IPS-15b (cell line): ENCODE measurements around the gene GBX1.

ENCODE experiments used
- H3K27me3 ChIP-seq: one replicate; pipeline ENCODE4 v1.6.1; 2013; ENCODE audit warnings: low read length; ENCODE audit not compliant: control insufficient read depth, insufficient read depth
- H3K36me3 ChIP-seq: one replicate; pipeline ENCODE4 v1.6.1; 2013; ENCODE audit warnings: low read length; ENCODE audit not compliant: control insufficient read depth, insufficient read depth
- H3K4me1 ChIP-seq: one replicate; pipeline ENCODE4 v1.6.1; 2013; ENCODE audit warnings: mild to moderate bottlenecking, low read length; ENCODE audit not compliant: control insufficient read depth, insufficient read depth
- H3K4me3 ChIP-seq: one replicate; pipeline ENCODE4 v1.5.1; 2013; ENCODE audit warnings: low read depth, low read length
- H3K9ac ChIP-seq: one replicate; pipeline ENCODE4 v1.6.1; 2013; ENCODE audit warnings: low read depth, mild to moderate bottlenecking, low read length
- H3K9me3 ChIP-seq: one replicate; pipeline ENCODE4 v1.6.1; 2013; ENCODE audit warnings: mild to moderate bottlenecking, low read length; ENCODE audit not compliant: control insufficient read depth, insufficient read depth

Gene GBX1

DNA sequence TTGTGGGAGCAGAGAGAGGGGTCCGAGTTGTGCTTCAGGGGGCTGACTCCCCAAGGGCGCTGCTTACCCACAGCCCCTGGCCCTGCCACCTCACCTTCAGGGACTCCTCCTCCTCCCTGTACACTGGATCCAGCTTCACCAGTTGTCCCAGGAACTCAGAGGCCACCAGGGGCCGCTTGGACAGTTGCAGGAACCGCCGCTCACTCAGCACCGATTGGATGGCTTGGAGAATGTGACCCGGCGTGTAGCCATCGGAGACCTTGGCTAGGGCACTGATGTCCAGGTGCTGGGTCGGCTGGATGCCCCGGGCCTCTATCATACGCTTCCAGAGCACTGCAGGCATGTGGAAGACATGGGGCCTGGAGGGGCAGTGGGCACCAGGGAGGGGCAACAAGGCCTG, 24.1 kb upstream of the GBX1 start:
- Histone ChIP-seq H3K4me3 (no peak overlapping the region), H3K36me3 (no peaks in the 10 kb centered on the region), H3K27me3 (no peaks in the 10 kb centered on the region), H3K4me1 (no peaks in the 10 kb centered on the region), H3K9ac (no peak overlapping the region), H3K9me3 (no peaks in the 10 kb centered on the region)

DNA sequence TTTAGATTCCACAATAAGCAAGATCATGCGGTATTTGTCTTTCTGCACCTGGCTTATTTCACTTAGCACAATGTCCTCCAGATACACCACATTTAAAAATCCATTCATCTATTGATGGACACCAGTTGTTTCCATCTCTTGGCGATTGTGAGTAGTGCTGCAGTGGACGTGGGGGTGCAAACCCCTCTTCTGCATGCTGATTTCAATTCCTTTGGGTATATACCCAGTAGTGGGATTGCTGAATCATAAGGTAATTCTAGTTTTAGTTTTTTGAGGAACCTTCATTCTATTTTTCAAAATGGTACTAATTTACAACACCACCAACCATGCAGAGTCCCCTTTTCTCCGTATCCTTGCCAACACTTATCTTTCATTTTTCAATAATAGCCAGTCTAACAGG, 21.5 kb upstream of the GBX1 start:
- Histone ChIP-seq H3K4me1 (no peaks in the 10 kb centered on the region), H3K9me3 (no peaks in the 10 kb centered on the region), H3K27me3 (no peaks in the 10 kb centered on the region), H3K4me3 (no peak overlapping the region), H3K9ac (no peak overlapping the region), H3K36me3 (no peaks in the 10 kb centered on the region)

DNA sequence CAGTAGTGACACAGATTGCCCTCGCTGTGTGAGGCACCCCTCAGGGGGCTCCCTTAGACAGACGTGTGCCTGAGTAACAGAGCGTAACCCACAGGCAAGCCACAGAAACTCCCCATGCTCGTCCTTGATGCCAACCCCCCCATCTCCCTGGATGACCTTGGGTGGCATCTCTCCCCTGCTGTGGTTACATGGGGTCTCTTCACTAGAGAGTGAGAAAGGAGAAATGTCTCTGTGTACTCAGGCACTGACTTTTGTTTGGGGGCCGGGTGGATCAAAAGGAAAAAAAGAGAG, 20.7 kb upstream of the GBX1 start:
- Histone ChIP-seq H3K9ac (no peak overlapping the region), H3K4me3 (no peak overlapping the region), H3K4me1 (no peaks in the 10 kb centered on the region), H3K27me3 (no peaks in the 10 kb centered on the region), H3K36me3 (no peaks in the 10 kb centered on the region), H3K9me3 (no peaks in the 10 kb centered on the region)

DNA sequence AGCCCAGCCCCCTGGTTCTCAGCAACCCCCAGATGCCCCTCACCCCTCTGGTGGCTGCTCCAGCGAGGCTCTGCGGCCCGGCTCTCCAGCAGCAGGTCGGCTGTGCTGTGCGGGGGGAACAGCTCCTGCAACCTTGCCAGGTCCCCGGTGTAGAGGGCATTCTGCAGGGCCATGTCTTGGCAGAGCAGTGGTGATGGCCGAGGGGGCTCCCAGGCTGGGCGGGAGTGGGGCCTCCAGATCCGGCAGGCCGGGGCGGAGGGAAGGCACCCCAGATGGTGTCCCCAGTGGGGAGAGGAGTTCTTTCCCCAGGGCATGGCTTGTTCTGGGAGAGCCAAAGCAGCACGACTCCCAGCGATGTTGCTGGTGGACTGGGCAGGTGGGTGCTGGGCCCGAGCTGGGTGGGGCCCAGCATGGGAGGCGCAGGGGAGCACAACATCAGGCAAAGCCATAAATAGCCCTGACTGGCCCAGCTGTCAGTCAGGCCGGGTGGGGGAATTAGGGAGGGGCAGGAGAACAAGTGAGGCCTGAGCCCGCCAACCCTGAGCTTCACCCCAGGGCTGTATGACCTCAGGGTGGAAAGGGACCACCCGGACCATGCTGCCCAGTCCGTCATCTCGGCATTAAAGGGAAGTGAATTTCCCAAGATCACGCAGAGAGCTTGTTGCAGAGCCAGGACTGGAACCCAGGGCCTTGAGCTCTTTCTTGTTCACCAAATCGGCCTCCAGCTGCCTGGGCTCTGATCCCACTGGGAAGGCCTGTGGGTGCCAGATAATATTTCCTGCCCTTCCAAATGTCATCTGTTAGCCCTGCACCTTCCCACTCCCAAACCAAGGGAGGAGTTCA, 20.1 kb upstream of the GBX1 start:
- H3K36me3 ChIP-seq: no peaks in the 10 kb centered on the region
- H3K27me3 ChIP-seq: no peaks in the 10 kb centered on the region
- no peak overlapping the region for H3K4me3 ChIP-seq
- H3K9me3 ChIP-seq: no peaks in the 10 kb centered on the region
- no peak overlapping the region for H3K9ac ChIP-seq
- no peaks in the 10 kb centered on the region for H3K4me1 ChIP-seq

DNA sequence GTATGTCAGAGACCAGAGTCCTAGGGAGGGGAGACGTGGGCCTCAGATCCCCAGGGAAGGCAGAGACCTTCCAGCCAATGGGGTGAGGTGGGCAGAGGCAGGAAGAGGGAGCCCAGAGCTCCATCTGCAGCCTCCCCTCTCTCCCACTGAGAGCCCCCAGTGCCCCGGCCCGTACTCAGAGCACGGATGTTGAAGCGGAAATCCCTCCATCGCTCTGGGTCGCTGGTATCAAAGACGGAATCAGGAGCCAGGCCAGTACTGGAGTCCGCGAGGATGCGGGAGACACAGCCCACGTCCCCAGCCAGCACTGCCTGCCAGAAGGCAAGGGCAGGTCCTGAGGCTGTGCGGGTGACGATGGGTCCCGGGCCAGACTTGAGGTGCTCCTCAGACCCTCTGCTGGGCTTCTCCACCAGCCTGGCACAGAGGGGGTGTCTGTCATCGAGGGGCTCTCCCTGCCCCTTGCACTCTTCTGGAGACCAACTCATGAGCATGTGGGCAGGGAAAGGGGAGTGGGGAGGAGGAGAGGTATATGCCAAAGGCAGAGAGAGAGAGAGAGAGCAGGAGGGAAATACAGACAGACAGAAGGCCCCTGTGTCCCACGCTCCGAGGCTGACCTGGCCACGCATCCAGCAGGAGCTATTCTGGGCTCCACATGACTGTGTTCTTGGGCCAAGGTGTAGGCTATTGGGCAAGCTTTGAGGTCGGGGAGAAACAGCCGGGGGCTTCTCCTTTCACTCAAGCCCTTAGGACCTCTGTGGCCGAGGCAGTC, 19.3 kb upstream of the GBX1 start, which contains the start of gene ASB10:
Gene ASB10, minus strand, starts transcription at position 611 of the 769 bp plus-strand sequence. Its CDS starts 120 bp downstream, at position 491.
- Histone ChIP-seq H3K9ac (no peak within 1 kb of the TSS), H3K4me1 (no peaks in the 10 kb centered on the region), H3K4me3 (no peak within 1 kb of the TSS), H3K9me3 (no peaks in the 10 kb centered on the region), H3K27me3 (no peaks in the 10 kb centered on the region), H3K36me3 (no peaks in the 10 kb centered on the region)

DNA sequence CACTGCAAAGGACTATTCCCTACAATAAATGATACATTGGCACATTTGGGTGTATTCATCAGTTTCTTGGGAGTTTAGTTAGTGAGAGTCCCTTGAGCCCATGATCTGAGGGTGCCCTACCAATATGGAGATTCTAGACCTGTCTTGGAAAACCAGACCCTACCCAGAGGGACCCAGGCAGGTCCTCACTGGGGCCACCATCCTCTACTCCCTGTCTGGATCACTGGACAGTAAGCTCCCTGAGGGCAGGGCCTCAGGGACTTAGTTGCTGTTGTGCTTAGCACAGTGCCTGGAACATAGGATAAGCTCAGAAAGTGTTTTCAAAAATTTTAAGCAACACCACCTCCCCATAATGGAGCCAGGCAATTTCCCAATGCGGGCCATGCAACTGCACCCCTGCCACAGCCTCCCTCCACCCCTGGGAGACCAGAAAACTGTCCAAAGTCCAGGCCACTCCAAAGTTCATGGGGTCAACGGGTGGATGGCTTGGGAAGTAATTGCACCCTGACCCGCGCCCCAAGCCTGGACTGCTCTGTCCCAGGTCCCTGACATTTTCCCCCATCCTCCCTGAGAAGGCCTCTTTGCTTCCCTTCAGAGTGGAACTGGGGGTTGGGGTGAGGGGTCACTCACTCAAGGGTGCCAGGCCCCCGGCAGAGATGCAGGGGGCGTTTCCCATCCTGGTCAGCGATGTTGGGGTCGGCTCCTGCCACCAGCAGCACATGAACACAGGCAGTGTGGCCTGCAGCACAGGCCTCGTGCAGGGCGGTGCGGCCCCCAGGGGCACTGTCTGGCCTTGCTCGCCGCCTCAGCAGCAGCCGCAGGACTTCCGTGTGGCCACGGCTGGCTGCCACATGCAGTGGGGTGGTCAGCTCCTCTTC, 18.5 kb upstream of the GBX1 start:
- Histone ChIP-seq H3K27me3 (no peaks in the 10 kb centered on the region), H3K4me3 (no peak overlapping the region), H3K4me1 (no peaks in the 10 kb centered on the region), H3K36me3 (no peaks in the 10 kb centered on the region), H3K9ac (no peak overlapping the region), H3K9me3 (no peaks in the 10 kb centered on the region)

DNA sequence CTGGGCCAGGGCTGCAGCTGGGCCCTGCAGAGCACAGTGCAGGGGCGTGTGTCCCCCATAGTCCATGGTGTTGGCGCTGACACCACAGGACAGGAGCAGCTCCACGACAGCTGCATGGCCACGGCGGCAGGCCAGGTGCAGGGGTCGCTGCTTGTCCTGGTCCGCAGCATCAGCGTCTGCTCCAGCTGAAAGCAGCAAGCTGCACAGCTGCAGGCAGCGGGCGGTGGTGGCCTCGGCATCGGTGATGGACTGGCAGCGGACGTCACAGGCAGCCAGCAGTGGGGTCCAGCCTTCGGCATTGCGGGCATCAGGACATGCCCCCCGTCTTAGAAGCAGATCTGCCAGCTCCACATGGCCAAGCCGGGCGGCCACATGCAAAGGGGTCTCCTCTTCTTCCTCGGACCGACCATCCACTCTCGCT, 13.5 kb upstream of the GBX1 start:
- Histone ChIP-seq H3K4me3 (no peak overlapping the region), H3K4me1 (no peaks in the 10 kb centered on the region), H3K27me3 (peaks cover 18% of the 10 kb centered on the region), H3K9me3 (no peaks in the 10 kb centered on the region), H3K36me3 (no peaks in the 10 kb centered on the region), H3K9ac (no peak overlapping the region)

DNA sequence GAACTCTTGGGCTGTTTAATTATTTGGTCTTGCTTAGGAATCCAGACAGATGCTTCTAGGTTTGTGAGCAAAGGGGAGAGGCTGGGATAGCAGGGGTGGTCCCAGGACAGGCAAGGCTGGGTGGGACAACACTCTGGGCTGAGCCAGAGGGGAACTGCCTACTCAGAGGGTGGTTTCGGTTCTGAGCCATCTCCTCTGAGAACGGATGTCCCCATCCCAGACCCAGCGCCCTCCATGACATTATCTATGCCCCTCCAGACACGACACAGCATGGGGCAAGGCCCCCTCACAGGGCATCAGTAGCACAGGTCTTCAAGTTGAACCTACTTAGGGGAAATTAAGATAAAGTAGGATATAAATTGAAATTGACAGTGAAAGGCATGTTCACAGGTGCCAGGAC, 12.5 kb upstream of the GBX1 start:
- Histone ChIP-seq H3K27me3 (peaks cover 24% of the 10 kb centered on the region), H3K36me3 (no peaks in the 10 kb centered on the region), H3K9ac (no peak overlapping the region), H3K9me3 (no peaks in the 10 kb centered on the region), H3K4me1 (no peaks in the 10 kb centered on the region), H3K4me3 (no peak overlapping the region)

DNA sequence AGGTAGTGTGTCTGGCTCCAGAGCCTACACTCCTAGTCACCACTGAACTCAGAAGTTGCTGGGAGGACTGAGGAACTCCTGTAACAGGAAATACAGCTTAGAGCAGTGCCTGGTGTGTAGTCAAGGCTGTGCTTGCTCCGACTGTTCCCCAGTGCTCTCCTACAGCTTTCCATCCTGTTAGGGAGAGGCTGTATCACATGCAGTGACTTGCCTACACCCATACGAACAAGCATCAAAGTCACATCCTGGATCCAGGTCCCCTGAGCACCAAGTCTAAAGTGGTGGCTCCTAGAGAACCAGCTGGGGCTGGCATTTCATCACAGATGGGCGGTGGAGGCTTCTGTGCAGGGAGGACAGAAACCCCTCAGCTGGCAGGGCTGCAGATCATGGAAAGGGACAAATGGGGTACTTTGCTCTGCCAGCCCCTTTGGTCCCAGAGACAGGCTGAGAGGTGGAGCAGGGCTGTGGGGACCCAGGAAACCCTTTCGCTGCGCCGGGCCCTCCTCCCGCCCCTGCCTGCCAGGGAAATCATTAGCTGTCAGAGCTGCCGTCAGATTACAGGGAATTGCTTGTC, 11.9 kb upstream of the GBX1 start:
- peaks cover 26% of the 10 kb centered on the region for H3K27me3 ChIP-seq
- no peaks in the 10 kb centered on the region for H3K9me3 ChIP-seq
- no peak overlapping the region for H3K4me3 ChIP-seq
- H3K36me3 ChIP-seq: no peaks in the 10 kb centered on the region
- H3K4me1 ChIP-seq: no peaks in the 10 kb centered on the region
- no peak overlapping the region for H3K9ac ChIP-seq

DNA sequence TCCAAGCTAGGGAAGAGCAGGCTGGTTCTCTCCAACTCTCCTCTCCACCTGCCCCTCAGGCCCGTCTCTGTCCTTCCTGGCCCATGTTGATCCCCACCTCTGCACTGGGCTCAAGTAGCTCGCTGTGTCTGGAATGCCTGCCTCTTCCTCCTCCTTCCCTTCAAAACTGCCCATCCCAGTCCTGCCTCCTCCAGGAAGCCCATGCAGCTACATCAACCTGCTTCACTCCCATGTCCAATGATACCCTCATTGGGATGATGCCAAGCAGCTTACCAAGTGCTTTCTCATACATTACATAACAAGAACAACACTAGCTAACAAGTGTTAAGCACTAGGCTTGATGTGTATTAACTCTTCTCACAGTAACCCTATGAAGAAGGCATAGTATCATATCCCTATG, 11.3 kb upstream of the GBX1 start:
- Histone ChIP-seq H3K4me1 (no peaks in the 10 kb centered on the region), H3K36me3 (no peaks in the 10 kb centered on the region), H3K9ac (no peak overlapping the region), H3K27me3 (peaks cover 26% of the 10 kb centered on the region), H3K4me3 (no peak overlapping the region), H3K9me3 (no peaks in the 10 kb centered on the region)

DNA sequence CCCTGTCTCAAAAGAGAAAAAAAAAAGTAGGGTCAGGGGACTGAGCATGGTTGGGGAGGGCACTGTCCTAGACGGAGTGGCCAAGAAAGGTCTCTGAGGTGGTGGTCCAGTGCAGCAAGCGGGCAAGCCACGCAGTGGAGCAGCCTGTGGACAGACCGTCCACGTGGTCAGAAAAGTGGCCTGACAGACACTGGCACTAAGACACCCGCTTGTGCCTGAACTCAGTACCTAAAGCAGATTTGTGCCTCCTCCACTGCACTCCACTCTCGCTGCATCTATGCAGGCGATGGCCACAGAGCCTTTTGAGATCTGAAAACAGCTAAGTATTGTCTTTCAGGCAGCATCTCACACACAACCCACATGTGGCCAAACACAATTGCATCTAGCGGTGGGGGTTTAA, 10.7 kb upstream of the GBX1 start:
- H3K36me3 ChIP-seq: no peaks in the 10 kb centered on the region
- no peak overlapping the region for H3K4me3 ChIP-seq
- H3K27me3 ChIP-seq: peaks cover 31% of the 10 kb centered on the region

More for the DNA sequence above, 10.7 kb upstream of the GBX1 start:
- H3K4me1 ChIP-seq: no peaks in the 10 kb centered on the region
- no peak overlapping the region for H3K9ac ChIP-seq
- H3K9me3 ChIP-seq: peaks cover 2% of the 10 kb centered on the region
